KOPT-K1 (cell line): Measurements from ENCODE around the gene NTPCR.

ENCODE experiments used
- H3K27ac ChIP-seq: fragments of 200-600 bp; sonication (generic); 2 replicates; pipeline ENCODE4 v1.5.1; 2016; ENCODE audit warnings: antibody characterized with exemption, mild to moderate bottlenecking, low read depth, low read length; ENCODE audit not compliant: poor library complexity, severe bottlenecking
- H3K36me3 ChIP-seq: fragments of 200-600 bp; sonication (generic); 2 replicates; pipeline ENCODE4 v1.5.1; 2017; ENCODE audit warnings: antibody characterized with exemption, mild to moderate bottlenecking, low read length, moderate library complexity; ENCODE audit not compliant: insufficient read depth
- H3K9me3 ChIP-seq: fragments of 200-600 bp; sonication (generic); 2 replicates; pipeline ENCODE4 v1.5.1; 2017; ENCODE audit warnings: antibody characterized with exemption, low read length, mild to moderate bottlenecking; ENCODE audit not compliant: insufficient read depth, poor library complexity, severe bottlenecking

Gene NTPCR

GRCh38 chr1:232965912-232966217, 15.5 kb downstream of the NTPCR start:
- no peak overlapping the region for H3K27ac ChIP-seq
- H3K36me3 ChIP-seq: peaks cover 71% of the 10 kb centered on the region
- no peaks in the 10 kb centered on the region for H3K9me3 ChIP-seq

DNA sequence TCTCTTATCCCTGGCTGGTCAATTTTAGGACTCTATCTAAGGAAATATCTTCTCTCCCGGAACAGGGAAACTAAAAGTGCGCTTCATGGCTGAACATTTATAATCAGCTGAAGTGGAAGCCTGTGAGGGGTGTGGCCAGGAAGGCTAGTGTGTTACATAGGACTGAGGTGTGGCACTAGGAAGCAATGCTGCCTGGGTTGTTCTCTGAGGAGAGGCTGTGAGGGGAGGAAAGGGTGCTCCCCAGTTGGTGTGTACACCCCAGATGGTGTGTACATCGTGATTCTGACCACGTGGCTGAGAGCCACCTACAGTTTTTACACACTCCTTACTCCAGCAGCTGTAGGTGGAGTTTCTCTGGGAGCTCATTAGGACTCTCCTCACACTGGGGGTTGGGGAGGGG, 16.3 kb downstream of the NTPCR start:
- peaks cover 75% of the 10 kb centered on the region for H3K36me3 ChIP-seq
- H3K27ac ChIP-seq: no peak overlapping the region
- no peaks in the 10 kb centered on the region for H3K9me3 ChIP-seq

- peaks cover 10% of the 10 kb centered on the region for H3K9me3 ChIP-seq
- H3K36me3 ChIP-seq: peaks cover 82% of the 10 kb centered on the region
- H3K27ac ChIP-seq: peak overlapping the region; percentile 6
Measured at GRCh38 chr1:232968391-232968790, 18.0 kb downstream of the NTPCR start.

DNA sequence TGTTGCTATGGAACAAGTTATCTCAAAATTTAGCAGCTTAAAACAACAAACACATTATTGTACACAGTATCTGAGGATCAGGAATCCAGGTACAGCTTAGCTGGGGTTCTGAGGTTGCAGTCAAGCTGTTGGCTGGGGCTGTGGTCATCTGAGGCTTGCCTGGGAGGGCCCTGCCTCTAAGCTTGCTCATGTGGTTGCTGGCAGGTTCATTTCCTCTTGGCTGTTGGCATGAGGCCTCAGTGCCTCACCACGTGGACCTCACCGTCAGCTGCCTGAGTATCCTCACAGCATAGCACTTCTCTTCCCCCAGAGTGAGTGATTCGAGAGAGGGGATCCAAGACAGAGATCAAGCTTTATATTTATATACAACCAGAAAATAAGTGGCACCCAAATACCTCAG, 18.6 kb downstream of the NTPCR start:
- Histone ChIP-seq H3K36me3 (peaks cover 82% of the 10 kb centered on the region), H3K9me3 (peaks cover 15% of the 10 kb centered on the region), H3K27ac (peak overlapping the region; percentile 6)

GRCh38 chr1:232969799-232970198, 19.4 kb downstream of the NTPCR start:
- H3K9me3 ChIP-seq: peaks cover 18% of the 10 kb centered on the region
- H3K36me3 ChIP-seq: peaks cover 84% of the 10 kb centered on the region

GRCh38 chr1:232970508-232970907, 20.1 kb downstream of the NTPCR start:
- Histone ChIP-seq H3K27ac (no peak overlapping the region), H3K36me3 (peaks cover 83% of the 10 kb centered on the region), H3K9me3 (peaks cover 18% of the 10 kb centered on the region)

More at GRCh38 chr1:232969799-232970198, 19.4 kb downstream of the NTPCR start:
- H3K27ac ChIP-seq: no peak overlapping the region

- H3K9me3 ChIP-seq: peaks cover 18% of the 10 kb centered on the region
- no peak overlapping the region for H3K27ac ChIP-seq
- peaks cover 91% of the 10 kb centered on the region for H3K36me3 ChIP-seq
Measured at GRCh38 chr1:232973652-232974611, 23.5 kb downstream of the NTPCR start.

GRCh38 chr1:232974971-232975370, 24.6 kb downstream of the NTPCR start:
- H3K27ac ChIP-seq: no peak overlapping the region
- H3K9me3 ChIP-seq: peaks cover 18% of the 10 kb centered on the region
- H3K36me3 ChIP-seq: peaks cover 94% of the 10 kb centered on the region

DNA sequence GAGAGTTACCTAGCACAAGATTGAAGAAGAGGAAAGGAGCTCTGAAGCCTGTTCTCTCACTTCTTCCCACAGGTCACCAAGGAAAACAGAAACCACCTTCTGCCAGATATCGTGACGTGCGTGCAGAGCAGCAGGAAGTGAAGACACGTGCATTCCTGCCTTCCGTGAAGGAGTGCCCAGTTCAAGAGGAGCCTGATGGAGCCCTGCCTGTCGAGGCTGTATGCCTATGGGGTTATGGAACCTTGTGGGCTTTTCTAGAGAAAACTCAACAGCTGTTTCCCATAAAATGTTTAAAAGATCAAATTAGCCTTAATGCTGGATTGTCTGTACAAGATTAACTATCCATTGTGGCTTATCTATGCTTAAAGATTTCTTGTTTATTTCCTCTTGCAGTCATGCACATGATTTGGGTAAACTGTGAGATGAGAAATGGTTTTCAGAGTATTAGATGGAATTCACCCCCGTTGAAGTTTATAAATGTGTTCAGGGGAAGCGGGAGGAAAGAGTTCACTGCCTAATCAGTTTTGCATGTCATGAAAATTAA, 27.8 kb downstream of the NTPCR start:
- Histone ChIP-seq H3K9me3 (peaks cover 11% of the 10 kb centered on the region), H3K27ac (no peak overlapping the region), H3K36me3 (peaks cover 70% of the 10 kb centered on the region)

GRCh38 chr1:232978815-232979214, 28.4 kb downstream of the NTPCR start:
- peaks cover 4% of the 10 kb centered on the region for H3K9me3 ChIP-seq
- H3K36me3 ChIP-seq: peaks cover 64% of the 10 kb centered on the region
- H3K27ac ChIP-seq: no peak overlapping the region

- Histone ChIP-seq H3K27ac (no peak overlapping the region), H3K9me3 (no peaks in the 10 kb centered on the region), H3K36me3 (peaks cover 56% of the 10 kb centered on the region)
Measured at GRCh38 chr1:232979558-232979957, 29.1 kb downstream of the NTPCR start.

- Histone ChIP-seq H3K27ac (no peak overlapping the region), H3K9me3 (no peaks in the 10 kb centered on the region), H3K36me3 (peaks cover 48% of the 10 kb centered on the region)
Measured at GRCh38 chr1:232980355-232980978, 30.1 kb downstream of the NTPCR start.

- Histone ChIP-seq H3K36me3 (peaks cover 45% of the 10 kb centered on the region), H3K9me3 (no peaks in the 10 kb centered on the region), H3K27ac (no peak overlapping the region)
Measured at GRCh38 chr1:232980986-232981560, 30.7 kb downstream of the NTPCR start.

DNA sequence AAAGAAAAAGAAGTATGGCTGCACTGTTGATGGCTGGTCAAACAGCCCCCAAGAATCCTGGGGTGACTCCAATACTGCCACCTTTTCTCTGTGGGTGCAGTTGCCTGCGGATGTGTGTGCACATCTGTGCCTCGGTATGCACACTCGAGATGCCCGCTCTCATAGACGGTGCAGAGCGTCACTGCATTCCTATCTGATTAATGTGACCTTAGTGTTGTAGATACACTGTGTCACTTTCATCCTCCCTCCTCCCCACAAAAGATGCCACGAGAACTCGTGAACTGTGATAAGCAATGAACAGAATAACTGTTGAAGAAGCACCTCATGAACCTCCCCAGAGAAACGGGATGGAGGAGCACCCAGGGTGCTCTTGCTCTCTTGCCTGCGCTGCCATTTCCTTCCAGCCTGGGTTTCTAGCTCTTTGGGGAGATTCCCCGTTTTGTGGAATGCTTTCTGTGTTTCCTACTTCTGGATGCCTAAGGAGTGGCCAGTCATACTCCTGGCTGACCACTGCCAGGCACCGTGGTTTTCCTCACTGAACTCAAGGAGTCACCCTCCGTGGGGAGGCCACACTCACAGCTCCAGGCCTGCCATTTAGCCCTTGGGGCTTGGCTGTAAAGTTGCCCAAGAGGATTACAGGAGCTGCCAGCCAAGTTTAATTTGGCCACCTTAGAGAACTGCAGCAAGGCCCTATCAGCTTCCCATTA, 32.0 kb downstream of the NTPCR start:
- Histone ChIP-seq H3K27ac (no peak overlapping the region), H3K36me3 (peaks cover 32% of the 10 kb centered on the region), H3K9me3 (no peaks in the 10 kb centered on the region)

- H3K27ac ChIP-seq: no peak overlapping the region
- H3K36me3 ChIP-seq: peaks cover 22% of the 10 kb centered on the region
Measured at GRCh38 chr1:232983375-232983774, 33.0 kb downstream of the NTPCR start.

More at GRCh38 chr1:232983375-232983774, 33.0 kb downstream of the NTPCR start:
- no peaks in the 10 kb centered on the region for H3K9me3 ChIP-seq
